LHCN-M2 (cell line): ENCODE data around the gene PAK5. TPM values are rescaled to one million over a fixed set of nuclear protein-coding genes. Genes with fewer than 3 reads are reported as not detected.

Experiments used
- DNase-seq: peaks from one replicate; pipeline ENCODE4 v3.0.0-alpha.2; 2012; ENCODE audit warnings: low read depth
- total RNA-seq: library from RNA; depleted of rRNA; stranded (reverse); fragments of >200 nt; gene quantifications from 2 replicates; pipeline ENCODE4 v1.2.3, GENCODE V29; 2014

PAK5 gene
- total RNA-seq, 1 experiment from 2014 or later, result not detected

GRCh38 chr20:9616833-9617461 lies 221.9 kb downstream of the PAK5 start:
- peak; percentile 51 for DNase-seq

- no peak for DNase-seq
Measured at GRCh38 chr20:9616455-9616805, 222.4 kb downstream of the PAK5 start.

GRCh38 chr20:9615766-9616454 lies 223.0 kb downstream of the PAK5 start:
- DNase-seq, result no peak

GRCh38 chr20:9615118-9615517 lies 223.8 kb downstream of the PAK5 start:
- DNase-seq, result no peak

GRCh38 chr20:9613871-9614270 lies 225.0 kb downstream of the PAK5 start:
- peak; percentile 16 for DNase-seq

- no peak for DNase-seq
Measured at GRCh38 chr20:9611921-9612320, 227.0 kb downstream of the PAK5 start.

- DNase-seq, result no peak
Measured at GRCh38 chr20:9610665-9611064, 228.2 kb downstream of the PAK5 start.

GRCh38 chr20:9609887-9610502 lies 228.9 kb downstream of the PAK5 start:
- peak; percentile 77 for DNase-seq

- no peak for DNase-seq
Measured at GRCh38 chr20:9608639-9609340, 230.1 kb downstream of the PAK5 start.

- no peak for DNase-seq
Measured at GRCh38 chr20:9602847-9603183, 236.1 kb downstream of the PAK5 start.

GRCh38 chr20:9600562-9600961 lies 238.3 kb downstream of the PAK5 start:
- no peak for DNase-seq

- DNase-seq, result no peak
Measured at GRCh38 chr20:9597547-9597946, 241.3 kb downstream of the PAK5 start.

GRCh38 chr20:9595763-9596162 lies 243.1 kb downstream of the PAK5 start:
- DNase-seq, result no peak

GRCh38 chr20:9594284-9594875 lies 244.5 kb downstream of the PAK5 start:
- no peak for DNase-seq

GRCh38 chr20:9592419-9592818 lies 246.5 kb downstream of the PAK5 start:
- no peak for DNase-seq

- DNase-seq, result no peak
Measured at GRCh38 chr20:9591080-9591479, 247.8 kb downstream of the PAK5 start.

- DNase-seq, result no peak
Measured at GRCh38 chr20:9590189-9590588, 248.7 kb downstream of the PAK5 start.

- DNase-seq, result no peak
Measured at GRCh38 chr20:9588706-9589105, 250.2 kb downstream of the PAK5 start.

- DNase-seq, result no peak
Measured at GRCh38 chr20:9583151-9583550, 255.7 kb downstream of the PAK5 start.

GRCh38 chr20:9582137-9582536 lies 256.7 kb downstream of the PAK5 start:
- no peak for DNase-seq

- no peak for DNase-seq
Measured at GRCh38 chr20:9581509-9581908, 257.4 kb downstream of the PAK5 start.

GRCh38 chr20:9578594-9578993 lies 260.3 kb downstream of the PAK5 start:
- DNase-seq, result no peak
